Measurements from ENCODE around the gene BMPR1B.
"Not testable (repeated sequence)": the region's sequence is repeated elsewhere in the genome, so short reads cannot be mapped to it uniquely, and the experiment has no call there.

BMPR1B gene

GRCh38 chr4:94841166-94841863 lies 83.6 kb downstream of the BMPR1B start:
- not testable (repeated sequence) for DNase-seq

GRCh38 chr4:94841864-94842221 lies 84.1 kb downstream of the BMPR1B start:
- DNase-seq, result no peak

- DNase-seq, result no peak
These were observed 85.5 kb downstream of the BMPR1B start for GRCh38 chr4:94843216-94843615.

- DNase-seq, result no peak
These were observed 90.6 kb downstream of the BMPR1B start for GRCh38 chr4:94848326-94848725.

GRCh38 chr4:94849901-94850300 lies 92.1 kb downstream of the BMPR1B start:
- no peak for DNase-seq

- DNase-seq, result no peak
These were observed 94.9 kb downstream of the BMPR1B start for GRCh38 chr4:94852616-94853015.

- DNase-seq, result no peak
These were observed 98.3 kb downstream of the BMPR1B start for GRCh38 chr4:94856030-94856429.

- DNase-seq, result no peak
These were observed 112.4 kb downstream of the BMPR1B start for GRCh38 chr4:94870146-94870545.

GRCh38 chr4:94871644-94872305 lies 114.0 kb downstream of the BMPR1B start:
- DNase-seq, result no peak

- no peak for DNase-seq
These were observed 120.2 kb downstream of the BMPR1B start for GRCh38 chr4:94877973-94878372.

GRCh38 chr4:94880956-94881355 lies 123.2 kb downstream of the BMPR1B start:
- DNase-seq, result no peak

GRCh38 chr4:94882756-94883155 lies 125.0 kb downstream of the BMPR1B start:
- DNase-seq, result no peak

GRCh38 chr4:94887027-94887426 lies 129.3 kb downstream of the BMPR1B start:
- DNase-seq, result no peak

- DNase-seq, result no peak
These were observed 131.8 kb downstream of the BMPR1B start for GRCh38 chr4:94889523-94889922.

- DNase-seq, result no peak
These were observed 132.2 kb downstream of the BMPR1B start for GRCh38 chr4:94889946-94890345.

- DNase-seq, result no peak
These were observed 132.8 kb downstream of the BMPR1B start for GRCh38 chr4:94890579-94890978.

GRCh38 chr4:94892051-94892450 lies 134.3 kb downstream of the BMPR1B start:
- no peak for DNase-seq

GRCh38 chr4:94895081-94895480 lies 137.3 kb downstream of the BMPR1B start:
- no peak for DNase-seq

- DNase-seq, result no peak
These were observed 139.3 kb downstream of the BMPR1B start for GRCh38 chr4:94897023-94897422.

- DNase-seq, result no peak
These were observed 147.8 kb downstream of the BMPR1B start for GRCh38 chr4:94905511-94905910.

- DNase-seq, result no peak
These were observed 151.9 kb downstream of the BMPR1B start for GRCh38 chr4:94909645-94910044.

GRCh38 chr4:94911106-94911505 lies 153.4 kb downstream of the BMPR1B start:
- no peak for DNase-seq

GRCh38 chr4:94912606-94913005 lies 154.9 kb downstream of the BMPR1B start:
- no peak for DNase-seq

GRCh38 chr4:94913316-94913715 lies 155.6 kb downstream of the BMPR1B start:
- DNase-seq, result no peak

- DNase-seq, result no peak
These were observed 159.4 kb downstream of the BMPR1B start for GRCh38 chr4:94917146-94917545.

Data from NCI-H2029 treated with DMSO at 0.1 percent for 48 hours (cell line).